Kidney capillary endothelial cell (primary cell): ENCODE measurements around the gene SCNN1A.
A peak's percentile ranks its signal among the peaks of the same experiment; 100 is the strongest.

Experiments used
- DNase-seq: peaks from one replicate; pipeline ENCODE4 v3.0.0-alpha.2; 2018; ENCODE audit warnings: low spot score

The SCNN1A gene

GRCh38 chr12:6384499-6385436 lies 9.4 kb upstream of the SCNN1A start:
- no peak for DNase-seq

- DNase-seq: peak; percentile 66
These were observed 8.5 kb upstream of the SCNN1A start, which contains the start of gene LTBR for GRCh38 chr12:6383572-6384498. Gene LTBR, plus strand, starts transcription at chr12:6384162. Its CDS starts 197 bp downstream, at chr12:6384359.

GRCh38 chr12:6382982-6383381 lies 7.6 kb upstream of the SCNN1A start:
- no peak for DNase-seq

- DNase-seq: no peak
These were observed 7.0 kb upstream of the SCNN1A start for GRCh38 chr12:6382371-6382770.

- DNase-seq: no peak
These were observed 5.1 kb upstream of the SCNN1A start for GRCh38 chr12:6380141-6381121.

GRCh38 chr12:6378709-6379472 lies 3.5 kb upstream of the SCNN1A start:
- DNase-seq: no peak

- DNase-seq: no peak
These were observed 2.3 kb upstream of the SCNN1A start for GRCh38 chr12:6377667-6377994.

- no peak for DNase-seq
These were observed 1.7 kb upstream of the SCNN1A start for GRCh38 chr12:6376870-6377666.

- peak; percentile 41 for DNase-seq
These were observed 911 bp upstream of the SCNN1A start for GRCh38 chr12:6376079-6376869.

GRCh38 chr12:6374786-6375160 lies 590 bp downstream of the SCNN1A start:
- no peak for DNase-seq

GRCh38 chr12:6374028-6374785 lies 1.2 kb downstream of the SCNN1A start:
- no peak for DNase-seq

- no peak for DNase-seq
These were observed 2.2 kb downstream of the SCNN1A start for GRCh38 chr12:6373022-6373787.

GRCh38 chr12:6372403-6373003 lies 2.9 kb downstream of the SCNN1A start:
- peak; percentile 52 for DNase-seq

- DNase-seq: no peak
These were observed 4.2 kb downstream of the SCNN1A start for GRCh38 chr12:6370994-6371754.

GRCh38 chr12:6370576-6370935 lies 4.8 kb downstream of the SCNN1A start:
- no peak for DNase-seq

GRCh38 chr12:6369916-6370575 lies 5.3 kb downstream of the SCNN1A start:
- DNase-seq: no peak
